Panc1 (cell line): ENCODE data around the gene AQP1.

Experiments used
- TF ChIP-seq, protein P1 (sequence below): fragments of 450-650 bp; IDR thresholded peaks from 2 replicates; pipeline ENCODE4 v1.5.1; 2017; ENCODE audit warnings: mild to moderate bottlenecking
- TF ChIP-seq, protein P2 (sequence below), 2 experiments: IDR thresholded peaks; 2 replicates each; pipeline ENCODE4 v1.6.1; 2011 to 2012; ENCODE audit warnings: low read depth in 2 of 2, control low read depth in 1 of 2, low read length in 1 of 2, mild to moderate bottlenecking in 1 of 2, moderate library complexity in 1 of 2; ENCODE audit not compliant: insufficient read depth in 1 of 2

DNA sequence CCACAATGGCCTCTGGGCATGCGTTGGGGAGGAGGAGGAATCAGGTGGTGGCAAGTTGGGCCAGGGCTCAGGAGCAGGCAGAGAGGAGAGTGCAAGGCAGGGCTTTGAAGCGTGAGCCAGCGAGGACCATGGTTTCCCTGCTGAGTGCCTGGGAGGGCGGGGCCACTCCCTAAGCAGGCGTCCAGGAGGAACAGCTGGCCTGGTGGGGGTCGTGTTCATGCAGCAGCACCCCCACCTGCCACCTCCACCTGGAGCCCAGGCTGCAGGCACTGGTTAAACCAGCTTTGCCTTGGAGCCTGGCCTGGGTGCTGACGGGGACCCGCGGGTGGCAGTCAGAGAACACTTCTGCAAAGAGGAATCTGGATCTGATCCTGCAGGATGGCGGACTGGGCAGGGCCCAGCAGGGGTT lies 24.2 kb upstream of the AQP1 start:
- TF ChIP-seq, protein P1, sequence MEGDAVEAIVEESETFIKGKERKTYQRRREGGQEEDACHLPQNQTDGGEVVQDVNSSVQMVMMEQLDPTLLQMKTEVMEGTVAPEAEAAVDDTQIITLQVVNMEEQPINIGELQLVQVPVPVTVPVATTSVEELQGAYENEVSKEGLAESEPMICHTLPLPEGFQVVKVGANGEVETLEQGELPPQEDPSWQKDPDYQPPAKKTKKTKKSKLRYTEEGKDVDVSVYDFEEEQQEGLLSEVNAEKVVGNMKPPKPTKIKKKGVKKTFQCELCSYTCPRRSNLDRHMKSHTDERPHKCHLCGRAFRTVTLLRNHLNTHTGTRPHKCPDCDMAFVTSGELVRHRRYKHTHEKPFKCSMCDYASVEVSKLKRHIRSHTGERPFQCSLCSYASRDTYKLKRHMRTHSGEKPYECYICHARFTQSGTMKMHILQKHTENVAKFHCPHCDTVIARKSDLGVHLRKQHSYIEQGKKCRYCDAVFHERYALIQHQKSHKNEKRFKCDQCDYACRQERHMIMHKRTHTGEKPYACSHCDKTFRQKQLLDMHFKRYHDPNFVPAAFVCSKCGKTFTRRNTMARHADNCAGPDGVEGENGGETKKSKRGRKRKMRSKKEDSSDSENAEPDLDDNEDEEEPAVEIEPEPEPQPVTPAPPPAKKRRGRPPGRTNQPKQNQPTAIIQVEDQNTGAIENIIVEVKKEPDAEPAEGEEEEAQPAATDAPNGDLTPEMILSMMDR = no peak
- TF ChIP-seq, protein P2, sequence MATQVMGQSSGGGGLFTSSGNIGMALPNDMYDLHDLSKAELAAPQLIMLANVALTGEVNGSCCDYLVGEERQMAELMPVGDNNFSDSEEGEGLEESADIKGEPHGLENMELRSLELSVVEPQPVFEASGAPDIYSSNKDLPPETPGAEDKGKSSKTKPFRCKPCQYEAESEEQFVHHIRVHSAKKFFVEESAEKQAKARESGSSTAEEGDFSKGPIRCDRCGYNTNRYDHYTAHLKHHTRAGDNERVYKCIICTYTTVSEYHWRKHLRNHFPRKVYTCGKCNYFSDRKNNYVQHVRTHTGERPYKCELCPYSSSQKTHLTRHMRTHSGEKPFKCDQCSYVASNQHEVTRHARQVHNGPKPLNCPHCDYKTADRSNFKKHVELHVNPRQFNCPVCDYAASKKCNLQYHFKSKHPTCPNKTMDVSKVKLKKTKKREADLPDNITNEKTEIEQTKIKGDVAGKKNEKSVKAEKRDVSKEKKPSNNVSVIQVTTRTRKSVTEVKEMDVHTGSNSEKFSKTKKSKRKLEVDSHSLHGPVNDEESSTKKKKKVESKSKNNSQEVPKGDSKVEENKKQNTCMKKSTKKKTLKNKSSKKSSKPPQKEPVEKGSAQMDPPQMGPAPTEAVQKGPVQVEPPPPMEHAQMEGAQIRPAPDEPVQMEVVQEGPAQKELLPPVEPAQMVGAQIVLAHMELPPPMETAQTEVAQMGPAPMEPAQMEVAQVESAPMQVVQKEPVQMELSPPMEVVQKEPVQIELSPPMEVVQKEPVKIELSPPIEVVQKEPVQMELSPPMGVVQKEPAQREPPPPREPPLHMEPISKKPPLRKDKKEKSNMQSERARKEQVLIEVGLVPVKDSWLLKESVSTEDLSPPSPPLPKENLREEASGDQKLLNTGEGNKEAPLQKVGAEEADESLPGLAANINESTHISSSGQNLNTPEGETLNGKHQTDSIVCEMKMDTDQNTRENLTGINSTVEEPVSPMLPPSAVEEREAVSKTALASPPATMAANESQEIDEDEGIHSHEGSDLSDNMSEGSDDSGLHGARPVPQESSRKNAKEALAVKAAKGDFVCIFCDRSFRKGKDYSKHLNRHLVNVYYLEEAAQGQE (IDR thresholded peaks at IDR 0.05; ENCODE audit: insufficient read depth in 1 of 2, low read depth in 2 of 2, low read length in 1 of 2) = no peak
